Subcutaneous adipose tissue (tissue), 4 donors: Measurements from ENCODE around the gene ECE1. TPM values are rescaled to one million over a fixed set of nuclear protein-coding genes. Genes with fewer than 3 reads are reported as not detected.

ENCODE experiments used
- total RNA-seq, 4 donors: library from RNA; depleted of rRNA; stranded (reverse); fragments of >200 nt; gene quantifications; one replicate each; pipeline ENCODE4 v1.1.0, GENCODE V29; 2016
- TF ChIP-seq, protein P1 (sequence below): fragments of 450-650 bp; IDR thresholded peaks from one replicate; pipeline ENCODE4 v1.5.1; 2016; ENCODE audit warnings: low read depth, mild to moderate bottlenecking, control low read depth, antibody characterized with exemption, moderate library complexity

Gene ECE1
- total RNA-seq, 4 donors from 2014 or later: 75.7 to 188 (median 96.7) TPM

DNA sequence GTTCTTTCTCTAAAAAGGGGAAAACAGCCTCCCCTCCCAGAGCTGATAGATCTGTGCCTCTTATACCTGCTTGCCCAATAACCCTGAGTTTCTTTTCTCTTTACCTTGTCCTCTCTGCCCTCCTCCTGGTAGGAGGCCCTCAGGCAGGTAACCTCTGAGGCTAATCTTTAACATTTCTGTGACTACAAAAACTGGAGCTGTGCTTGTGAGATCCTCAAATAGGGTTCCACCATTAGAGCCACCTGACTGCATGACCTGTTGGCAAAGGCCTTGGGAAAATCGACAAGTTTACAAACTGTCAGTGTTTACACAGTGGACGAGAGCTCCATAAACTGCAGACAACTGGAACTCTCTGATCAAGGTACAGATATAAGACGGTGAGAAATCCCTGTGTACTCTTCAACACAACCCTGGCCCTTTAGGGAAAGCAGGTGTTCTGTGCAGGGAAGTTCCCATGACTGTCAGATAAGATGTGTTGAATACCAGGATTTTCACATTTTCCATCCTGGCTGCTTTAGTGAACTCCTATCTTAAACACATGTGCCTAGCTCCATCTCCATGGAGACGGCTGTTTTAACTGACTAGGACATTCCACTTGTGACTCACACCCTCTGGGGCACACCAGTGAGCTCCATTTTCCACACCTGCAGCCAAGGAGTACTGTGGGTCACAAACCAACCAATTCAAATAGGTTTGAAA lies 38.3 kb downstream of the ECE1 start:
- TF ChIP-seq, protein P1, sequence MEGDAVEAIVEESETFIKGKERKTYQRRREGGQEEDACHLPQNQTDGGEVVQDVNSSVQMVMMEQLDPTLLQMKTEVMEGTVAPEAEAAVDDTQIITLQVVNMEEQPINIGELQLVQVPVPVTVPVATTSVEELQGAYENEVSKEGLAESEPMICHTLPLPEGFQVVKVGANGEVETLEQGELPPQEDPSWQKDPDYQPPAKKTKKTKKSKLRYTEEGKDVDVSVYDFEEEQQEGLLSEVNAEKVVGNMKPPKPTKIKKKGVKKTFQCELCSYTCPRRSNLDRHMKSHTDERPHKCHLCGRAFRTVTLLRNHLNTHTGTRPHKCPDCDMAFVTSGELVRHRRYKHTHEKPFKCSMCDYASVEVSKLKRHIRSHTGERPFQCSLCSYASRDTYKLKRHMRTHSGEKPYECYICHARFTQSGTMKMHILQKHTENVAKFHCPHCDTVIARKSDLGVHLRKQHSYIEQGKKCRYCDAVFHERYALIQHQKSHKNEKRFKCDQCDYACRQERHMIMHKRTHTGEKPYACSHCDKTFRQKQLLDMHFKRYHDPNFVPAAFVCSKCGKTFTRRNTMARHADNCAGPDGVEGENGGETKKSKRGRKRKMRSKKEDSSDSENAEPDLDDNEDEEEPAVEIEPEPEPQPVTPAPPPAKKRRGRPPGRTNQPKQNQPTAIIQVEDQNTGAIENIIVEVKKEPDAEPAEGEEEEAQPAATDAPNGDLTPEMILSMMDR: no peak

DNA sequence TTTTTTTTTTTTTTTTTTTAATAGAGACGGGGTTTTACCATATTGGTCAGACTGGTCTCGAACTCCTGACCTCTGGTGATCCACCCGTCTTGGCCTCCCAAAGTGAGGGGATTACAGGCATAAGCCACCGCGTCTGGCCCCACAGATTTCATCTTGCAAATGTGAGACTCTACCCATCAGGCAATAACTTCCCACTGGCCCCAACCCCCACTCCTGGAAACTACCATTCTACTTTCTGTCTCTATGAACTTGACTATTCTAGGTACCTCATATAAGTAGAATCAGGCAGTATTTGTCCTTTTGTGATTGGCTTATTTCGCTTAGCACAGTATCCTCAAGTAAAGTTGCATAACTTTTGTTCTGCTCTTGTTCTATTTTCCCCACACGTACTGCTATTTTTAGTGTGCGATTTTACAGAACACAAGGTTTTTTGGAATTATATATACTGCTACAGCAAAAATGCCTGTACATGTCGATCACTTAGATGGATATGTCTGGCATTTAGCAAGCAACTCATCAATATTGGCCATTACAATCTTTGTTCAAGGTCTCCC lies 40.2 kb downstream of the ECE1 start:
- TF ChIP-seq, protein P1: no peak

- TF ChIP-seq, protein P1: no peak
These were observed 42.2 kb downstream of the ECE1 start for GRCh38 chr1:21247892-21248715.

DNA sequence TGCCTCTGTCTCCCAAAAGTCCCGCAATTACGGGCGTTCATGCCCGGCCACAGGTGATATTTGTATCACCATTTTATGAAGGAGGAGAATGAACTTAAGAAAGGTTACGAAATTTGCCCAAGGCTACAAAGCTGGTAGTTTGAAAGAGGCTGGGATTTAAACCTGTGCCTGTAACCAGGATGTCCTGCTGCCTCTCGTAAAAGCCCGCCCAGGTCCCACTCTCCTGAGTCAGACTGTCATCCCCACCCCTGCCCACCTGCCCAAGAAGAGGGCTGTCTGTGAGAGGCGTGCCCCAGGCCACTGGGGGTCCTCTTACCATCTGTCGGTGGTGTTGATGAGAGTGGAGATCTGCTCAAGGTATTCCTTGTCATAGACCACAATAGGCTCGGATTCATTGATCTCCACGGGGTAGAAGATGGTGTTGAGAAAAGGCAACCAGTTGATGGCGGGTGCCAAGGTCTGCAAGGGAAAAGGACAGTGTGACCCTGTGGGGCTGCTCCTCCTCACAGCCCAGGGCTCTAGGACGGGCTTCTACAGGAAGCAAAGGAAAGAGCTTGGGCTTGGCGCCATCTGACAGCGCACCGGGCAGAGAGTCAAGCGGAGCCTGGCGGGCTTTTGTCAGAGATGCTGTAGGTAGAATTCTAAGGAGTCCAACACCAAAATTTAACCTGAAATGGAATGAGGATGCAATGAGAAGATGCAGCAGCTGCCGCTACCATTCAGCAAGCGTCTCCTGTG lies 43.2 kb downstream of the ECE1 start:
- TF ChIP-seq, protein P1: no peak

DNA sequence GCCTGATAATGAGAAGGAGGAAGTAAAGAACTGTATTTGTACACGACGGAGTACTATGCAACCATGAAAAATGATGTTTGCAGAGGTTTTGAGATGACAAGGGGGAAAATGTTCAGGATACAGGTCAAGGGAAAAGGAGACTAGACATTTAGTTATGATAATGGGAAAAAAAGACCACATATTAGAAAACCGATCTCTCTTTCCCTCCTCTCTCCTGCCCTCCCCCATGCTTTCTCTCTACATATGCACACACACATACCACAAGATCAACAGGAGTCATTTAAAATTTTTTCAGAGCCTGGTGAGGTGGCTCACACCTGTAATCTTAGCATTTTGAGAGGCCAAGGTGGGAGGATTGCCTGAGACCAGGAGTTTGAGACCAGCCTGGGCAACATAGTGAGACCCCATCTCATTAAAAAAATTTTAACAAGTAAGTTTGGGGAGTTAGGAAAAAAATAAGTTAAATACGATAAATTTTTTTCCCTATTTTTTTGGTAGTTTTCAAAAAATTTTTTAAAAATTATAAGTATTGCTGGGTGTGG lies 44.5 kb downstream of the ECE1 start:
- TF ChIP-seq, protein P1: no peak

DNA sequence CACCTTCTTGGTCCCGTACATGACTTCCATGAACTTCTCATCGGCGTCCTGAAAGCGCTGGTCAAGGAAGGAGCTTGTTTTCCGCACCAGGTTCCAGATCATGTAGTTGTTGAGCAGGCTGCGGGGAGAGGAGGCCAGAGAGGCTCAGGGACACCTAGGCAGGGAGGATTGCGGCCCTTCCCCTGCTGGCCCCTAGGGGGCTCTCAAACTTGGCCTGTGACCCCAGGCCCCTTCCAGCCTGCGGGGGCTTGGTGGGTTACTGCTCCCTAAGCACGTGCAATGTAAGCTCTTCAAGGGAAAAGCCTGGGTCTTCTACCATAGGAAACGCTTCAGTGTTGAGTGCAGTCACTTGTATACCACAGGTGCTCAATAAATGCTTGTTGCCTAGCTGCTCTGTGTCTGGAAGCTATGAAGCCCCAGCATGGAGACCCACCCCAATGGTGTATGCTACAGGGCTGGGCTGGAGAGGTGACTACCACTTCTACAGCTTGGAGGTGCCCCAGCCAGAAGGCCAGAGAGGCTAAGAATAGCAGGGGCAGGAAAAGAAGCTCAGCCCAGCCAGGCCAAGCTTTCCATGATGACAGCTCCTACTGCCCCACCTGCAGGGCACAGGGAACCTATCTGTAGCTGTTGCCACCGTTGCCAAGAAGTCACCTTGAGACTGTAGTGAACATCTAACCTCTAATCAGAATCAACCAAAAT lies 45.1 kb downstream of the ECE1 start:
- TF ChIP-seq, protein P1: no peak
